SK-N-SH (cell line): ENCODE data around the gene DLG1. TPM values are rescaled to one million over a fixed set of nuclear protein-coding genes. Genes with fewer than 3 reads are reported as not detected.

Experiments used
- CTCF ChIA-PET: fragments of 300-600, 350-600 bp; formaldehyde crosslinking; extraction: SDS; loops from one replicate; lab custom pipeline; 2021; lab: Yijun Ruan, JAX
- POLR2A ChIA-PET: fragments of 350-600 bp; sonication (Branson Sonifier 250); formaldehyde crosslinking; extraction: SDS; loops from one replicate; lab custom pipeline; 2020; ENCODE audit warnings: antibody characterized with exemption, inconsistent platforms; lab: Yijun Ruan, JAX
- DNase-seq: peaks from one replicate; pipeline ENCODE4 v3.0.0; 2012
- H2AFZ ChIP-seq: fragments of 200-600 bp; sonication (generic); 2 replicates; pipeline ENCODE4 v1.8.1; 2016; ENCODE audit warnings: antibody characterized with exemption, mild to moderate bottlenecking, low read depth
- H3F3A ChIP-seq: fragments of 200-600 bp; sonication (generic); replicated peaks from 2 replicates; pipeline ENCODE3; 2016; ENCODE audit warnings: antibody characterized with exemption, mild to moderate bottlenecking; ENCODE audit not compliant: insufficient read depth
- H3K27ac ChIP-seq, 2 experiments: fragments of 200-500 bp in 1 of 2; fragments of 200-600 bp in 1 of 2; sonication (Bioruptor generic) in 1 of 2; sonication (generic), shearing (Covaris generic) in 1 of 2; 2 replicates each; pipeline versions ENCODE4 v1.5.1 to v1.6.1; 2014 to 2016; ENCODE audit warnings: low read depth in 2 of 2, inconsistent platforms in 1 of 2, low read length in 1 of 2, mild to moderate bottlenecking in 1 of 2, mixed read lengths in 1 of 2
- H3K27me3 ChIP-seq: fragments of 200-600 bp; sonication (generic), shearing (Covaris generic); 2 replicates; pipeline ENCODE4 v1.6.1; 2016; ENCODE audit warnings: mixed run types; ENCODE audit not compliant: insufficient read depth
- H3K36me3 ChIP-seq, 2 experiments: fragments of 200-500 bp in 1 of 2; fragments of 200-600 bp in 1 of 2; sonication (Bioruptor generic) in 1 of 2; sonication (generic) in 1 of 2; replicated peaks in 1 of 2; 2 replicates each; pipeline versions ENCODE3 to v1.5.1; 2014 to 2016; ENCODE audit warnings: low read length in 1 of 2, mild to moderate bottlenecking in 1 of 2; ENCODE audit not compliant: insufficient read depth in 2 of 2, control insufficient read depth in 1 of 2
- H3K4me1 ChIP-seq, 2 experiments: fragments of 200-500 bp in 1 of 2; fragments of 200-600 bp in 1 of 2; sonication (Bioruptor generic) in 1 of 2; sonication (generic), shearing (Covaris generic) in 1 of 2; 2 replicates each; pipeline versions ENCODE4 v1.5.1 to v1.6.1; 2014 to 2016; ENCODE audit warnings: low read depth in 1 of 2, low read length in 1 of 2, mixed run types in 1 of 2; ENCODE audit not compliant: insufficient read depth in 2 of 2, control insufficient read depth in 1 of 2
- H3K4me2 ChIP-seq: fragments of 200-600 bp; sonication (generic), shearing (Covaris generic); 2 replicates; pipeline ENCODE4 v1.6.1; 2017; ENCODE audit warnings: mixed run types
- H3K4me3 ChIP-seq, 2 experiments: fragments of 200-500 bp in 1 of 2; fragments of 200-600 bp in 1 of 2; sonication (Bioruptor generic) in 1 of 2; sonication (generic), shearing (Covaris generic) in 1 of 2; 2 replicates each; pipeline versions ENCODE4 v1.5.1 to v1.8.1; 2014 to 2016; ENCODE audit warnings: low read depth in 2 of 2, inconsistent platforms in 1 of 2, low read length in 1 of 2, mild to moderate bottlenecking in 1 of 2, mixed read lengths in 1 of 2, moderate library complexity in 1 of 2
- H3K79me2 ChIP-seq: fragments of 200-600 bp; sonication (generic); 2 replicates; pipeline ENCODE4 v1.8.1; 2017; ENCODE audit warnings: mild to moderate bottlenecking; ENCODE audit not compliant: insufficient read depth
- H3K9ac ChIP-seq: fragments of 200-600 bp; sonication (generic); 2 replicates; pipeline ENCODE4 v1.6.1; 2017; ENCODE audit warnings: mixed run types
- H3K9me2 ChIP-seq: fragments of 200-600 bp; sonication (generic); 2 replicates; pipeline ENCODE4 v1.6.1; 2017; ENCODE audit warnings: mixed run types
- H3K9me3 ChIP-seq: fragments of 200-600 bp; sonication (generic); 2 replicates; pipeline ENCODE4 v1.6.1; 2017; ENCODE audit warnings: mixed run types, mild to moderate bottlenecking, moderate library complexity
- H4K20me1 ChIP-seq: fragments of 200-600 bp; sonication (generic); 2 replicates; pipeline ENCODE4 v1.6.1; 2017; ENCODE audit warnings: mild to moderate bottlenecking, mixed run types; ENCODE audit not compliant: insufficient read depth
- CHD2 ChIP-seq: fragments of 150-350 bp; IDR thresholded peaks from 2 replicates; pipeline ENCODE4 v1.6.1; 2018; ENCODE audit warnings: low read length; ENCODE audit not compliant: partially characterized antibody
- CTCF ChIP-seq: fragments of 200-600 bp; sonication (generic); IDR thresholded peaks from 2 replicates; pipeline ENCODE4 v1.6.1; 2017; ENCODE audit warnings: antibody characterized with exemption, mild to moderate bottlenecking, moderate library complexity
- EZH2phosphoT487 ChIP-seq: fragments of 200-600 bp; sonication (generic); IDR thresholded peaks from 2 replicates; pipeline ENCODE4 v1.6.1; 2017; ENCODE audit warnings: low read depth, mixed run types, mild to moderate bottlenecking, antibody characterized with exemption, moderate library complexity, borderline replicate concordance
- GABPA ChIP-seq: IDR thresholded peaks from 2 replicates; pipeline ENCODE4 v1.4.0; 2012; ENCODE audit warnings: low read depth, mild to moderate bottlenecking
- JUND ChIP-seq: IDR thresholded peaks from 2 replicates; pipeline ENCODE4 v1.4.0; 2012
- NFIC ChIP-seq: IDR thresholded peaks from 2 replicates; pipeline ENCODE4 v1.4.0; 2012; ENCODE audit warnings: borderline replicate concordance
- RAD21 ChIP-seq: IDR thresholded peaks from 2 replicates; pipeline ENCODE4 v1.6.1; 2012; ENCODE audit warnings: mild to moderate bottlenecking, low read length
- RXRA ChIP-seq: IDR thresholded peaks from 2 replicates; pipeline ENCODE4 v1.4.0; 2012; ENCODE audit warnings: low read depth, mild to moderate bottlenecking, borderline replicate concordance
- SMC3 ChIP-seq: IDR thresholded peaks from 2 replicates; pipeline ENCODE4 v1.6.1; 2012; ENCODE audit warnings: low read depth, low read length, improper control_type of control experiment
- TAF1 ChIP-seq: IDR thresholded peaks from 2 replicates; pipeline ENCODE4 v1.6.1; 2012; ENCODE audit warnings: low read depth, mild to moderate bottlenecking, low read length, moderate library complexity, borderline replicate concordance
- TCF12 ChIP-seq: IDR thresholded peaks from 2 replicates; pipeline ENCODE4 v1.4.0; 2012
- TEAD4 ChIP-seq: IDR thresholded peaks from 2 replicates; pipeline ENCODE4 v1.4.0; 2012; ENCODE audit warnings: mild to moderate bottlenecking, borderline replicate concordance; ENCODE audit not compliant: insufficient read depth
- USF1 ChIP-seq: IDR thresholded peaks from 2 replicates; pipeline ENCODE4 v1.4.0; 2012; ENCODE audit warnings: low read depth, borderline replicate concordance
- WGBS: methylation state at CpG from one replicate; pipeline ENCODE4 v1.1.6; 2017; ENCODE audit warnings: low lambda C conversion rate; 5-methylcytosine and 5-hydroxymethylcytosine counted together
- polyA plus RNA-seq, 3 experiments: library from polyadenylated mRNA; depleted of rRNA; stranded (reverse); fragments of >200 nt; gene quantifications; 2 replicates each; pipeline ENCODE4 v1.2.3, GENCODE V29; 2012
- TF ChIP-seq, protein P1 (sequence below): IDR thresholded peaks from 2 replicates; pipeline ENCODE4 v1.6.1; 2012; ENCODE audit warnings: mild to moderate bottlenecking, low read depth, low read length, moderate library complexity
- TF ChIP-seq, protein P2 (sequence below): IDR thresholded peaks from 2 replicates; pipeline ENCODE4 v1.4.0; 2012; ENCODE audit warnings: low read depth, borderline replicate concordance

DLG1 gene
- polyA plus RNA-seq, 1 of the 3 experiments (the other 2 are of a cell fraction): 16.5 TPM

DNA sequence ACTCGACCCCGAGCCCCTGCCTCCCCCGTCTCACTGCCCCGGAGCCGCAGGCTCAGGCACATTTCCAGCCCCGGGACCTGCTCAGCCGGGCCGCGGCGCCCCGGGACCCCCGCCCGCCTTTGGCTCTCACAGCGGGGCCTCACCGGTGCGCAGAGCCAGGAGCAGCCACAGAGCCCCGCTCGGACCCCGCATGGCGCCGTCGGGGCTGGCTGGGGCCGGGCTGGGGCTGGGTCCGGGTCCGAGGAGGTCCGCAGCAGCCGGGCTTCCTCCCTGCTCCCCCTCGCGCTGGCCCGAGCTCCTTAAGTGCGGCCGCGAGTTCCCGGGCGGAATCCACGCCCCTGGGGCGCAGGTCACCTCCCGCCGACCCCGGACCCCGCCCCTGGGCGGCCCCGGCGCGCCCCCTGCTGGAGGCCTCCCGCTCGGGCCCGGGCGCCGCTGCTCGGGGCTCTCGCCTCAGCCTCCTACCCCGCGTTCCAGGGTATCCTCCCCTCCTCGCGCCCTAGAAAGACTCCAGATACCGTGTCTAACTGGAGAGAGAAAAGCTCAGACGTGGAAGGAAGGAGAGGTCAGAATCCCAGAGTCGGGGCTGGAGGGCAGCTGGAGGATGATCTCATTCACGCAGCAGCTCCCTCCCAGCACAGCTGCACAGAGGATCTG lies 268.8 kb downstream of the DLG1 start, which contains the start of gene MELTF:
Gene MELTF (minus strand): TSS at position 307 of the 657 bp plus-strand sequence. CDS start 115 bp downstream, at position 192.
- ChIA-PET POLR2A (interaction anchor here (0.9 to 1.3 kb wide), 2 partner anchors 15 to 154 kb away, joined by 4 read pairs; no protein-coding TSS in a partner anchor), CTCF (interaction anchor here (0.6 to 7.0 kb wide), 42 partner anchors 9 to 570 kb away, joined by 3 to 81 read pairs (median 4); no protein-coding TSS in a partner anchor)
- peak within 1 kb of the TSS; percentile 84; the same call in 1 of the 2 replicates for H2AFZ ChIP-seq
- peak within 1 kb of the TSS; percentile 63 to 74 for H3K4me3 ChIP-seq
- no peaks in the 10 kb centered on the region for H3K9me3 ChIP-seq
- 18% methylated on average over 6 of the region's 60 CpGs for WGBS
- DNase-seq: peak; percentile 99
- H3K27ac ChIP-seq: peak within 1 kb of the TSS in 1 of 2 experiments; percentile 93; a peak in 3 of 4 replicates
- H3K9ac ChIP-seq: peak within 1 kb of the TSS; percentile 89
- peaks cover 16% of the 10 kb centered on the region for H3F3A ChIP-seq
- H3K79me2 ChIP-seq: peaks cover 5% of the 10 kb centered on the region; the same call in 1 of the 2 replicates
- H3K27me3 ChIP-seq: no peaks in the 10 kb centered on the region
- no peaks in the 10 kb centered on the region for H3K9me2 ChIP-seq
- peak within 1 kb of the TSS; percentile 87 for H3K4me2 ChIP-seq
- H3K36me3 ChIP-seq: no peaks in the 10 kb centered on the region
- peaks cover 14 to 25% of the 10 kb centered on the region in 2 experiments; a peak in 3 of 4 replicates for H3K4me1 ChIP-seq
- TF ChIP-seq RXRA: peak; percentile 31; the same call in 1 of the 2 replicates
- no peak for TF ChIP-seq EZH2phosphoT487
- no peak for TF ChIP-seq TCF12
- no peak for TF ChIP-seq USF1
- TF ChIP-seq CHD2: peak; percentile 42
- peak; percentile 50 for TF ChIP-seq RAD21
- peak; percentile 83 for TF ChIP-seq CTCF
- peak; percentile 52 for TF ChIP-seq SMC3
- H4K20me1 ChIP-seq: no peaks in the 10 kb centered on the region

DNA sequence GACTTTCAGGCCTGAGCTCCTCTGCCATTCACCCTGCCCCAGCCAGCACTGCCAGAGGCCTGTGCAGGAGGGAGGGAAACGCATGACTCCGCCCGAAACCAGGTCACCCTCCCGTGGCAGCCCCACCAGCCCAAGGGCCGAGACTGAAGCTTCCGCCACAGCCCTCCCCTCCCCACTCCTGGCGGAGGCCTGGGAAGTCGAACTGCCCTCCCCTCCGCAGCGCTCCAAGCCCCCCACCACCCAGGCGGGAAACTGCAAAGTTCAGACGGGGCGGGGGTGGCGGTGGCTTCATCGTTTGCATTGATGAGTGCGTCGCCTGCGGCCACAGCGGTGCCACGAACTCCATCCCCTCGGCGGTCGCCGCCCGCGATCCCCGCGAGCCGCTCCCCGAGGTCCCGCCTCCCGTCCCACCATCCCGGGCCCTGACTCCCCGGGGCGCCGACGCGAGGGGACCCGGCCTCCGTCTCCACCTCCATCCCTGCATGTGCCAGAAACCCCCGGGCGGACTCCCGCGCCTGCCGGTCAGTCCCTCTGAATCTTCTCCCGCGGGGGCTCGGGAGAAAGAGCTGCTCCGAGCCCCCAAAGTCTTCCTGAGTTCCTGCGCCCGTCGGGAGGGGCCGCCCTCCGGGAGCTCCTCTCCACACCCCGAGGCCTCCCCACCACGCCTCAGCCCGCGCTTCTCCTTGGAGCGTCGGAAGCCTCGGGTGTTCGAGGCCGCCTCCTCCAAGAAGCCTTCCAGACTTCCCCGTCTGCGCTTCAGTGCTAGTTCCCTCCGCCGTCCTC lies 269.5 kb downstream of the DLG1 start:
- peak; percentile 74 for DNase-seq
- WGBS: 55% methylated on average over 11 of the region's 67 CpGs
- H3K27me3 ChIP-seq: no peaks in the 10 kb centered on the region
- H3K4me2 ChIP-seq: peak overlapping the region; percentile 87
- no peaks in the 10 kb centered on the region for H4K20me1 ChIP-seq
- peak overlapping the region; percentile 89 for H3K9ac ChIP-seq
- POLR2A ChIA-PET: interaction anchor here (0.9 to 1.3 kb wide), 2 partner anchors 16 to 154 kb away, joined by 4 read pairs; no protein-coding TSS in a partner anchor
- H3K4me1 ChIP-seq: peaks cover 14 to 25% of the 10 kb centered on the region in 2 experiments; a peak in 3 of 4 replicates
- H2AFZ ChIP-seq: peak overlapping the region; percentile 84; the same call in 1 of the 2 replicates
- CTCF ChIA-PET: interaction anchor here (0.6 to 7.0 kb wide), 34 partner anchors 12 to 456 kb away, joined by 3 to 81 read pairs (median 4); no protein-coding TSS in a partner anchor
- H3K27ac ChIP-seq: peak overlapping the region in 1 of 2 experiments; percentile 41; a peak in 1 of 4 replicates
- H3K9me2 ChIP-seq: no peaks in the 10 kb centered on the region
- H3K79me2 ChIP-seq: peaks cover 5% of the 10 kb centered on the region; the same call in 1 of the 2 replicates
- H3K36me3 ChIP-seq: no peaks in the 10 kb centered on the region
- H3K9me3 ChIP-seq: no peaks in the 10 kb centered on the region
- H3F3A ChIP-seq: peaks cover 16% of the 10 kb centered on the region
- peak overlapping the region; percentile 63 to 74 for H3K4me3 ChIP-seq
- TF ChIP-seq GABPA: no peak
- TF ChIP-seq, protein P1, sequence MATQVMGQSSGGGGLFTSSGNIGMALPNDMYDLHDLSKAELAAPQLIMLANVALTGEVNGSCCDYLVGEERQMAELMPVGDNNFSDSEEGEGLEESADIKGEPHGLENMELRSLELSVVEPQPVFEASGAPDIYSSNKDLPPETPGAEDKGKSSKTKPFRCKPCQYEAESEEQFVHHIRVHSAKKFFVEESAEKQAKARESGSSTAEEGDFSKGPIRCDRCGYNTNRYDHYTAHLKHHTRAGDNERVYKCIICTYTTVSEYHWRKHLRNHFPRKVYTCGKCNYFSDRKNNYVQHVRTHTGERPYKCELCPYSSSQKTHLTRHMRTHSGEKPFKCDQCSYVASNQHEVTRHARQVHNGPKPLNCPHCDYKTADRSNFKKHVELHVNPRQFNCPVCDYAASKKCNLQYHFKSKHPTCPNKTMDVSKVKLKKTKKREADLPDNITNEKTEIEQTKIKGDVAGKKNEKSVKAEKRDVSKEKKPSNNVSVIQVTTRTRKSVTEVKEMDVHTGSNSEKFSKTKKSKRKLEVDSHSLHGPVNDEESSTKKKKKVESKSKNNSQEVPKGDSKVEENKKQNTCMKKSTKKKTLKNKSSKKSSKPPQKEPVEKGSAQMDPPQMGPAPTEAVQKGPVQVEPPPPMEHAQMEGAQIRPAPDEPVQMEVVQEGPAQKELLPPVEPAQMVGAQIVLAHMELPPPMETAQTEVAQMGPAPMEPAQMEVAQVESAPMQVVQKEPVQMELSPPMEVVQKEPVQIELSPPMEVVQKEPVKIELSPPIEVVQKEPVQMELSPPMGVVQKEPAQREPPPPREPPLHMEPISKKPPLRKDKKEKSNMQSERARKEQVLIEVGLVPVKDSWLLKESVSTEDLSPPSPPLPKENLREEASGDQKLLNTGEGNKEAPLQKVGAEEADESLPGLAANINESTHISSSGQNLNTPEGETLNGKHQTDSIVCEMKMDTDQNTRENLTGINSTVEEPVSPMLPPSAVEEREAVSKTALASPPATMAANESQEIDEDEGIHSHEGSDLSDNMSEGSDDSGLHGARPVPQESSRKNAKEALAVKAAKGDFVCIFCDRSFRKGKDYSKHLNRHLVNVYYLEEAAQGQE: no peak
- TF ChIP-seq NFIC: no peak
- TF ChIP-seq, protein P2, sequence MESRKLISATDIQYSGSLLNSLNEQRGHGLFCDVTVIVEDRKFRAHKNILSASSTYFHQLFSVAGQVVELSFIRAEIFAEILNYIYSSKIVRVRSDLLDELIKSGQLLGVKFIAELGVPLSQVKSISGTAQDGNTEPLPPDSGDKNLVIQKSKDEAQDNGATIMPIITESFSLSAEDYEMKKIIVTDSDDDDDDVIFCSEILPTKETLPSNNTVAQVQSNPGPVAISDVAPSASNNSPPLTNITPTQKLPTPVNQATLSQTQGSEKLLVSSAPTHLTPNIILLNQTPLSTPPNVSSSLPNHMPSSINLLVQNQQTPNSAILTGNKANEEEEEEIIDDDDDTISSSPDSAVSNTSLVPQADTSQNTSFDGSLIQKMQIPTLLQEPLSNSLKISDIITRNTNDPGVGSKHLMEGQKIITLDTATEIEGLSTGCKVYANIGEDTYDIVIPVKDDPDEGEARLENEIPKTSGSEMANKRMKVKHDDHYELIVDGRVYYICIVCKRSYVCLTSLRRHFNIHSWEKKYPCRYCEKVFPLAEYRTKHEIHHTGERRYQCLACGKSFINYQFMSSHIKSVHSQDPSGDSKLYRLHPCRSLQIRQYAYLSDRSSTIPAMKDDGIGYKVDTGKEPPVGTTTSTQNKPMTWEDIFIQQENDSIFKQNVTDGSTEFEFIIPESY: no peak
- no peak for TF ChIP-seq JUND
- TF ChIP-seq TEAD4: no peak
- TF ChIP-seq TAF1: no peak
- no peak for TF ChIP-seq RXRA
